KOPT-K1 (cell line): ENCODE measurements around the gene HEXD.
"Not testable (repeated sequence)": the region's sequence is repeated elsewhere in the genome, so short reads cannot be mapped to it uniquely, and the experiment has no call there.

Experiments
- H3K27ac ChIP-seq: fragments of 200-600 bp; sonication (generic); 2 replicates; pipeline ENCODE4 v1.5.1; 2016; ENCODE audit warnings: antibody characterized with exemption, mild to moderate bottlenecking, low read depth, low read length; ENCODE audit not compliant: poor library complexity, severe bottlenecking
- H3K36me3 ChIP-seq: fragments of 200-600 bp; sonication (generic); 2 replicates; pipeline ENCODE4 v1.5.1; 2017; ENCODE audit warnings: antibody characterized with exemption, mild to moderate bottlenecking, low read length, moderate library complexity; ENCODE audit not compliant: insufficient read depth
- H3K9me3 ChIP-seq: fragments of 200-600 bp; sonication (generic); 2 replicates; pipeline ENCODE4 v1.5.1; 2017; ENCODE audit warnings: antibody characterized with exemption, low read length, mild to moderate bottlenecking; ENCODE audit not compliant: insufficient read depth, poor library complexity, severe bottlenecking

The HEXD gene

GRCh38 chr17:82400206-82400605 is 17.9 kb upstream of the HEXD start:
- Histone ChIP-seq H3K27ac (no peak overlapping the region), H3K36me3 (peaks cover 52% of the 10 kb centered on the region), H3K9me3 (no peaks in the 10 kb centered on the region)

- Histone ChIP-seq H3K9me3 (no peaks in the 10 kb centered on the region), H3K27ac (peak overlapping the region; percentile 59), H3K36me3 (peaks cover 55% of the 10 kb centered on the region)
Observed at GRCh38 chr17:82400830-82401229, 17.3 kb upstream of the HEXD start.

GRCh38 chr17:82402865-82403264 is 15.3 kb upstream of the HEXD start:
- Histone ChIP-seq H3K9me3 (no peaks in the 10 kb centered on the region), H3K36me3 (peaks cover 52% of the 10 kb centered on the region), H3K27ac (no peak overlapping the region)

- Histone ChIP-seq H3K9me3 (no peaks in the 10 kb centered on the region), H3K27ac (no peak overlapping the region), H3K36me3 (peaks cover 49% of the 10 kb centered on the region)
Observed at GRCh38 chr17:82403662-82404660, 14.2 kb upstream of the HEXD start.

GRCh38 chr17:82405051-82405450 is 13.1 kb upstream of the HEXD start:
- H3K9me3 ChIP-seq = no peaks in the 10 kb centered on the region
- no peak overlapping the region for H3K27ac ChIP-seq
- H3K36me3 ChIP-seq = peaks cover 49% of the 10 kb centered on the region

- H3K36me3 ChIP-seq = peaks cover 49% of the 10 kb centered on the region
- no peak overlapping the region for H3K27ac ChIP-seq
- no peaks in the 10 kb centered on the region for H3K9me3 ChIP-seq
Observed at GRCh38 chr17:82406131-82406671, 11.9 kb upstream of the HEXD start.

GRCh38 chr17:82407255-82407654 is 10.9 kb upstream of the HEXD start:
- H3K27ac ChIP-seq = no peak overlapping the region

GRCh38 chr17:82408288-82408937 is 9.7 kb upstream of the HEXD start:
- Histone ChIP-seq H3K36me3 (peaks cover 44% of the 10 kb centered on the region), H3K27ac (no peak overlapping the region), H3K9me3 (no peaks in the 10 kb centered on the region)

More at GRCh38 chr17:82407255-82407654, 10.9 kb upstream of the HEXD start:
- H3K9me3 ChIP-seq = no peaks in the 10 kb centered on the region
- peaks cover 51% of the 10 kb centered on the region for H3K36me3 ChIP-seq

- H3K36me3 ChIP-seq = peaks cover 41% of the 10 kb centered on the region
- no peak overlapping the region for H3K27ac ChIP-seq
- no peaks in the 10 kb centered on the region for H3K9me3 ChIP-seq
Observed at GRCh38 chr17:82408938-82409318, 9.2 kb upstream of the HEXD start.

GRCh38 chr17:82410014-82410716 is 8.0 kb upstream of the HEXD start:
- Histone ChIP-seq H3K9me3 (no peaks in the 10 kb centered on the region), H3K27ac (no peak overlapping the region), H3K36me3 (peaks cover 33% of the 10 kb centered on the region)

- Histone ChIP-seq H3K27ac (no peak overlapping the region), H3K9me3 (no peaks in the 10 kb centered on the region), H3K36me3 (peaks cover 23% of the 10 kb centered on the region)
Observed at GRCh38 chr17:82411396-82412053, 6.6 kb upstream of the HEXD start.

GRCh38 chr17:82412081-82412480 is 6.1 kb upstream of the HEXD start:
- H3K9me3 ChIP-seq, H3K27ac ChIP-seq: not testable (repeated sequence)
- peaks cover 23% of the 10 kb centered on the region for H3K36me3 ChIP-seq

GRCh38 chr17:82412535-82413520 is 5.3 kb upstream of the HEXD start:
- Histone ChIP-seq H3K27ac (no peak overlapping the region), H3K9me3 (no peaks in the 10 kb centered on the region), H3K36me3 (peaks cover 23% of the 10 kb centered on the region)
